Measurements from ENCODE around the gene ITFG1. TPM values are rescaled to one million over a fixed set of nuclear protein-coding genes. Genes with fewer than 3 reads are reported as not detected.

Gene ITFG1
- total and polyA plus RNA-seq, 8 donors = 8.1 to 90.0 (median 32.2) TPM

- no peaks in the 10 kb centered on the region for H3K27me3 ChIP-seq
- intact Hi-C loops (cut with DNase I; ENCODE audit: low total_unique reads) = no loop called here
- WGBS, 5 donors = 68 to 78% (median 75%) methylated on average over 2 of the region's 2 CpGs
- no peaks in the 10 kb centered on the region for H3K9me3 ChIP-seq
- no peak overlapping the region for H3K27ac ChIP-seq
- no peak overlapping the region for H3K4me3 ChIP-seq
- peaks cover 0 to 7% (median 0%) of the 10 kb centered on the region in 4 donors for H3K36me3 ChIP-seq
- no peak for TF ChIP-seq POLR2AphosphoS5 (IDR thresholded peaks at IDR 0.05)
- no peak for TF ChIP-seq EP300 (IDR thresholded peaks at IDR 0.05)
- no peak for TF ChIP-seq CTCF (IDR thresholded peaks at IDR 0.05)
- TF ChIP-seq POLR2A (IDR thresholded peaks at IDR 0.05) = no peak
- H3K4me1 ChIP-seq = peaks cover 20 to 77% (median 53%) of the 10 kb centered on the region in 4 donors
- DNase-seq = no peak
Measured at GRCh38 chr16:47465919-47466630, 5.2 kb upstream of the ITFG1 start.

GRCh38 chr16:47463771-47464624 lies 3.1 kb upstream of the ITFG1 start:
- intact Hi-C loops (cut with DNase I; ENCODE audit: low total_unique reads) = no loop called here
- Histone ChIP-seq H3K4me1 (peaks cover 32 to 86% (median 66%) of the 10 kb centered on the region in 4 donors), H3K27me3 (no peaks in the 10 kb centered on the region), H3K9me3 (no peaks in the 10 kb centered on the region), H3K36me3 (peaks cover 0 to 7% (median 0%) of the 10 kb centered on the region in 4 donors), H3K27ac (peak overlapping the region in 1 of 5 donors; percentile 21), H3K4me3 (no peak overlapping the region)
- no peak for TF ChIP-seq POLR2AphosphoS5 (IDR thresholded peaks at IDR 0.05)
- no peak for TF ChIP-seq POLR2A (IDR thresholded peaks at IDR 0.05)
- no peak for TF ChIP-seq CTCF (IDR thresholded peaks at IDR 0.05)
- no peak for TF ChIP-seq EP300 (IDR thresholded peaks at IDR 0.05)
- WGBS, 5 donors = 74 to 80% (median 79%) methylated on average over 11 of the region's 11 CpGs
- DNase-seq = no peak

GRCh38 chr16:47461598-47462266 lies 869 bp upstream of the ITFG1 start:
- H3K4me3 ChIP-seq = peak overlapping the region; percentile 83 to 96 (median 88)
- peaks cover 25 to 78% (median 57%) of the 10 kb centered on the region in 4 donors for H3K4me1 ChIP-seq
- 1 to 3% (median 1%) methylated on average over 17 of the region's 17 CpGs for WGBS, 5 donors
- H3K36me3 ChIP-seq = peaks cover 0 to 24% (median 11%) of the 10 kb centered on the region in 4 donors
- DNase-seq = peak in 1 of 2 donors; percentile 76
- TF ChIP-seq EP300 (IDR thresholded peaks at IDR 0.05) = no peak
- peak in 1 of 3 donors; percentile 33 for TF ChIP-seq POLR2AphosphoS5 (IDR thresholded peaks at IDR 0.05)
- intact Hi-C loops (cut with DNase I; ENCODE audit: low total_unique reads) = no loop called here
- peak overlapping the region; percentile 97 to 100 (median 98) for H3K27ac ChIP-seq
- no peaks in the 10 kb centered on the region for H3K9me3 ChIP-seq
- no peaks in the 10 kb centered on the region for H3K27me3 ChIP-seq

GRCh38 chr16:47460359-47460710 lies 528 bp downstream of the ITFG1 start:
- 0 to 6% (median 2%) methylated on average over 4 of the region's 4 CpGs for WGBS, 5 donors
- H3K4me3 ChIP-seq = peak overlapping the region; percentile 83 to 96 (median 88)
- peak overlapping the region; percentile 97 to 100 (median 98) for H3K27ac ChIP-seq
- H3K27me3 ChIP-seq = no peaks in the 10 kb centered on the region
- H3K9me3 ChIP-seq = no peaks in the 10 kb centered on the region
- peak in 1 of 2 donors; percentile 38 for DNase-seq
- peaks cover 25 to 64% (median 50%) of the 10 kb centered on the region in 4 donors for H3K4me1 ChIP-seq
- H3K36me3 ChIP-seq = peaks cover 0 to 37% (median 22%) of the 10 kb centered on the region in 4 donors
- intact Hi-C loops (cut with DNase I; ENCODE audit: low total_unique reads) = no loop called here
- no peak for TF ChIP-seq POLR2A (IDR thresholded peaks at IDR 0.05)
- TF ChIP-seq POLR2AphosphoS5 (IDR thresholded peaks at IDR 0.05) = no peak
- TF ChIP-seq CTCF (IDR thresholded peaks at IDR 0.05) = no peak
- TF ChIP-seq EP300 (IDR thresholded peaks at IDR 0.05) = no peak

Data from stomach (tissue), 9 donors.